ENCODE data around the gene GRB14.

The GRB14 gene

GRCh38 chr2:164613321-164613982, 7.8 kb downstream of the GRB14 start:
- DNase-seq (ENCODE audit: low read depth), result no peak

- no peak for DNase-seq (ENCODE audit: low read depth)
Measured at GRCh38 chr2:164609790-164610189, 11.5 kb downstream of the GRB14 start.

- no peak for DNase-seq (ENCODE audit: low read depth)
Measured at GRCh38 chr2:164606557-164606956, 14.7 kb downstream of the GRB14 start.

- no peak for DNase-seq (ENCODE audit: low read depth)
Measured at GRCh38 chr2:164605295-164605694, 16.0 kb downstream of the GRB14 start.

GRCh38 chr2:164600763-164601162, 20.5 kb downstream of the GRB14 start:
- DNase-seq (ENCODE audit: low read depth), result no peak

- no peak for DNase-seq (ENCODE audit: low read depth)
Measured at GRCh38 chr2:164599954-164600589, 21.2 kb downstream of the GRB14 start.

GRCh38 chr2:164597983-164598382, 23.3 kb downstream of the GRB14 start:
- no peak for DNase-seq (ENCODE audit: low read depth)

- DNase-seq (ENCODE audit: low read depth), result no peak
Measured at GRCh38 chr2:164595031-164595430, 26.3 kb downstream of the GRB14 start.

GRCh38 chr2:164593959-164594358, 27.3 kb downstream of the GRB14 start:
- no peak for DNase-seq (ENCODE audit: low read depth)

GRCh38 chr2:164593541-164593940, 27.7 kb downstream of the GRB14 start:
- DNase-seq (ENCODE audit: low read depth), result no peak

- no peak for DNase-seq (ENCODE audit: low read depth)
Measured at GRCh38 chr2:164589522-164589921, 31.8 kb downstream of the GRB14 start.

GRCh38 chr2:164581050-164581449, 40.2 kb downstream of the GRB14 start:
- no peak for DNase-seq (ENCODE audit: low read depth)

- DNase-seq (ENCODE audit: low read depth), result no peak
Measured at GRCh38 chr2:164574931-164575330, 46.4 kb downstream of the GRB14 start.

GRCh38 chr2:164570475-164570874, 50.8 kb downstream of the GRB14 start:
- DNase-seq (ENCODE audit: low read depth), result no peak

- no peak for DNase-seq (ENCODE audit: low read depth)
Measured at GRCh38 chr2:164569378-164569777, 51.9 kb downstream of the GRB14 start.

- DNase-seq (ENCODE audit: low read depth), result no peak
Measured at GRCh38 chr2:164568317-164568716, 53.0 kb downstream of the GRB14 start.

- DNase-seq (ENCODE audit: low read depth), result no peak
Measured at GRCh38 chr2:164567335-164567989, 53.8 kb downstream of the GRB14 start.

GRCh38 chr2:164565359-164565758, 55.9 kb downstream of the GRB14 start:
- no peak for DNase-seq (ENCODE audit: low read depth)

- DNase-seq (ENCODE audit: low read depth), result no peak
Measured at GRCh38 chr2:164562666-164563065, 58.6 kb downstream of the GRB14 start.

- DNase-seq (ENCODE audit: low read depth), result no peak
Measured at GRCh38 chr2:164561991-164562390, 59.3 kb downstream of the GRB14 start.

- DNase-seq (ENCODE audit: low read depth), result no peak
Measured at GRCh38 chr2:164561416-164561815, 59.9 kb downstream of the GRB14 start.

- no peak for DNase-seq (ENCODE audit: low read depth)
Measured at GRCh38 chr2:164560902-164561301, 60.4 kb downstream of the GRB14 start.

GRCh38 chr2:164560181-164560792, 61.0 kb downstream of the GRB14 start:
- DNase-seq (ENCODE audit: low read depth), result no peak

All from stimulated activated CD8-positive, alpha-beta memory T cell treated with anti-CD3 and anti-CD28 coated beads, Interleukin-4, amount 100 ng/mL, for 24 hours (primary cell).